ENCODE data around the gene MSRB1. TPM values are rescaled to one million over a fixed set of nuclear protein-coding genes. Genes with fewer than 3 reads are reported as not detected.

MSRB1 gene
- total and polyA plus RNA-seq, 2 of the 13 experiments (the other 11 are each of a cell fraction or from before 2014, with no cell fraction given) = 32.1 to 75.4 TPM

- TF ChIP-seq AKNA (CRISPR knock-in tag; IDR thresholded peaks at IDR 0.05; ENCODE audit: borderline replicate concordance) (no peak), EEA1 (CRISPR knock-in tag; IDR thresholded peaks at IDR 0.05; ENCODE audit: borderline replicate concordance) (peak; percentile 79; the same call in 1 of the 2 replicates), ZNF34 (CRISPR knock-in tag; IDR thresholded peaks at IDR 0.05; ENCODE audit: borderline replicate concordance) (peak; percentile 58; the same call in 1 of the 2 replicates), ETS1 (CRISPR knock-in tag; IDR thresholded peaks at IDR 0.05) (0 out of 2 replicates have a peak, but pooled peaks have one; percentile 60), CREB3 (CRISPR knock-in tag; IDR thresholded peaks at IDR 0.05) (no peak; the same call in 1 of the 2 replicates), ZNF687 (CRISPR knock-in tag; IDR thresholded peaks at IDR 0.05) (peak; percentile 98), LCORL (IDR thresholded peaks at IDR 0.05) (no peak), LCORL (CRISPR knock-in tag; IDR thresholded peaks at IDR 0.05) (no peak), ZBTB33 (CRISPR knock-in tag; IDR thresholded peaks at IDR 0.05) (peak; percentile 75), MBNL3 (CRISPR knock-in tag; conservative IDR thresholded peaks at IDR 0.05) (no peak), RFXAP (CRISPR knock-in tag; IDR thresholded peaks at IDR 0.05; ENCODE audit: borderline replicate concordance) (peak; percentile 77; the same call in 1 of the 2 replicates), PAF1 (CRISPR knock-in tag; IDR thresholded peaks at IDR 0.05) (no peak), AKAP8 (CRISPR knock-in tag; IDR thresholded peaks at IDR 0.05) (peak; percentile 68; the same call in 1 of the 2 replicates), DMAP1 (CRISPR knock-in tag; IDR thresholded peaks at IDR 0.05) (peak; percentile 61; the same call in 1 of the 2 replicates), FLYWCH1 (CRISPR knock-in tag; IDR thresholded peaks at IDR 0.05) (no peak)
Measured at GRCh38 chr16:1929578-1930337, 13.2 kb downstream of the MSRB1 start (continued).

All from HepG2 (cell line).